Measurements from ENCODE around the gene PLG. TPM values are rescaled to one million over a fixed set of nuclear protein-coding genes. Genes with fewer than 3 reads are reported as not detected.
"Not testable (repeated sequence)": the region's sequence is repeated elsewhere in the genome, so short reads cannot be mapped to it uniquely, and the experiment has no call there.

The PLG gene
- total RNA-seq, 2 experiments from 2014 or later: not detected

DNA sequence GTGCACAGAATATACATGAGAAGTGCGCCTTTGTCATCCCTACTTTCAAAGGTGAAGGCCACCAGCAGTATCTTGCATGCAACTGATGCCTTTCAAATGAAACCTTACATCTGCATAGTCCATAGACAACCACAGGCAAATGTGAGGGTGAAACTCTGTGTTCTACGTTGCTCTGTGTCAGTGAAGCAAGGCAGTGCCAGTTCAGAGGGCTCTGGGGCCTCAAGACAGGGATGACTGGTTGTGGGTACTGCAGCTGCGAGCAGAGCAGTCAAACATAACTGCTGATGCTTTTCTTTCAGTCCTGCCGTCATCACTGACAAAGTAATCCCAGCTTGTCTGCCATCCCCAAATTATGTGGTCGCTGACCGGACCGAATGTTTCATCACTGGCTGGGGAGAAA is 39.0 kb downstream of the PLG start:
- H3K4me1 Mint-ChIP-seq, DNase-seq, H3K36me3 Mint-ChIP-seq, H3K27me3 Mint-ChIP-seq, H3K27ac Mint-ChIP-seq, H3K9me3 Mint-ChIP-seq, H3K4me3 Mint-ChIP-seq: not testable (repeated sequence)

DNA sequence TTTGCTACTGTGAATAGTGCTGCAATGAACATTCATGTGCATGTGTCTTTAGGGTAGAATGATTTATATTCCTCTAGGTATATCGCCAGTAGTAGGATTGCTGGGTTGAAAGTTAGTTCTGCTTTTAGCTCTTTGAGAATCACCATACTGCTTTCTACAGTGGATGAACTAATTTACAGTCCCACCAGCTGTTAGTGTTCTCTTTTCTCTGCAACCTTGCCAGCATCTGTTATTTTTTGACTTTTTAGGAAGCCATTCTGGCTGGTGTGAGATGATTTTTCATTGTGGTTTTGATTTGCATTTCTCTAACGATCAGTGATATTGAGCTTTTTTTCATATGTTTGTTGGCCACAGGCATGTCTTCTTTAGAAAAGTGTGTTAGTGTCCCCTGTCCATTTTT is 40.0 kb downstream of the PLG start:
- Mint-ChIP-seq H3K4me1 (no peaks in the 10 kb centered on the region), H3K9me3 (peaks cover 7% of the 10 kb centered on the region), H3K36me3 (no peaks in the 10 kb centered on the region), H3K27ac (no peak overlapping the region), H3K4me3 (no peak overlapping the region), H3K27me3 (peaks cover 10% of the 10 kb centered on the region)
- DNase-seq: no peak

DNA sequence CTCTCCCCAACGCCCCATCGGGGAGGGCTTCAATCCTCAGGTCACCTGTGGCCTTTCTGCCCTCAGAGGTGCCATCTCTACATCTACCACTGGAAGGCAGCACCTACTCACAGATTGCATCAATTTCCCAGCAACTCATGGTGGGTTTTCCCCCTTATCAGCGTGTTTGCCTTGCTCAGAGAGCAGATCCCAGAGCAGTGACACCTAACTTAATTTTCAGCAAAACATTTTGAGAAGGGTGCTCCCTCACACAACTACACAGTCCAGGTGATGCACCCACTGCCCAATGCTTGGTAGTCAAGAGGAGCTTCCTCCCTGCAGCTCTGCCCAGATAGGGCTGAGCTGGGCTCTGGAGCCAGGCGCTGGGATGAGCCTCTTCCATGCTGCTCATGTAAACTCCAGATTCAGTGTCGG is 48.2 kb downstream of the PLG start:
- Mint-ChIP-seq H3K27me3 (peaks cover 25% of the 10 kb centered on the region), H3K4me1 (no peaks in the 10 kb centered on the region), H3K4me3 (no peak overlapping the region), H3K9me3 (peaks cover 6% of the 10 kb centered on the region), H3K27ac (no peak overlapping the region), H3K36me3 (no peaks in the 10 kb centered on the region)
- peak; percentile 8 for DNase-seq

DNA sequence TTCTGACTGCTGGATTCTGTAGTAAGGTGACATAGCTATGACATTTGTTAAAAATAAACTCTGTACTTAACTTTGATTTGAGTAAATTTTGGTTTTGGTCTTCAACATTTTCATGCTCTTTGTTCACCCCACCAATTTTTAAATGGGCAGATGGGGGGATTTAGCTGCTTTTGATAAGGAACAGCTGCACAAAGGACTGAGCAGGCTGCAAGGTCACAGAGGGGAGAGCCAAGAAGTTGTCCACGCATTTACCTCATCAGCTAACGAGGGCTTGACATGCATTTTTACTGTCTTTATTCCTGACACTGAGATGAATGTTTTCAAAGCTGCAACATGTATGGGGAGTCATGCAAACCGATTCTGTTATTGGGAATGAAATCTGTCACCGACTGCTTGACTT is 51.2 kb downstream of the PLG start:
- not testable (repeated sequence) for H3K9me3 Mint-ChIP-seq, H3K27ac Mint-ChIP-seq, H3K4me3 Mint-ChIP-seq, H3K4me1 Mint-ChIP-seq, DNase-seq, H3K36me3 Mint-ChIP-seq
- peaks cover 39% of the 10 kb centered on the region for H3K27me3 Mint-ChIP-seq

DNA sequence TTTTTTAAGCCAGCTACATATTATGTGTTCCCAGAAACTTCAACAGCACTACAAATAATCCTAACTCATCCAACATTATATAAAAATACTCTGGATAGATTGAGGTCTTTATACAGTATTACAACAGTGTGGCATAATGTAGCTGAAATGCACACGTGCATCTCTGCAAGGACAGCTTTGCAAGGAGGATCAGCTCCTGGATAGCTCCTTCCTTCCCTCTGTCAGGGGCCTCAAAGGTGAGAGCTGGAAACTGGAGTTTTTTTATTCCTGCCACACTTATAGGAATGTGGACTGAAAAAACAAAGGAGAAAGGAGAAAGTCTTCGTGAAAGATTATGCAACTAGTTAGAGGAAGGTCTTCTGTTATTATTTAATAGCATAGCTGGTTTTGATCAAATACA is 53.1 kb downstream of the PLG start:
- H3K27me3 Mint-ChIP-seq: peaks cover 54% of the 10 kb centered on the region
- peaks cover 2% of the 10 kb centered on the region for H3K9me3 Mint-ChIP-seq
- no peaks in the 10 kb centered on the region for H3K36me3 Mint-ChIP-seq
- no peak for DNase-seq
- no peak overlapping the region for H3K27ac Mint-ChIP-seq
- no peak overlapping the region for H3K4me3 Mint-ChIP-seq
- no peaks in the 10 kb centered on the region for H3K4me1 Mint-ChIP-seq

DNA sequence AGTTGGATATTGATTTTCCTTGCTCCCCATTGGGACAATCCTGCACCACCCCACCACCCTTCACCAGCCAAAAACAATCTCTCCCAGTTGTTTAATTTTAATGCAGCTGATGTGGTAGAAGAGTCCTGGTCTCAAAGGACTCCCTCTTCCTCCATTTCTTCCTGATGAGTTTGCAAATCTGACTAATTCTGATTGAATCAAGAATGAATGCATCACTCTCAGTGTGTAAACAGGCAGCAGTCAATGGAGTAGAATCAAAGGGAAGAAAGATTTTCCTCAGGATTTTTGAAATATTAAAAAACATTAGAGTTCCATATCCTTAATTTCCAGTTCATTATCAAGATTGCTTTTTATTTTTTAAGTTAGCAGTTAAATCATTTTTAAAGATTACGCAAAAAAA is 54.0 kb downstream of the PLG start:
- H3K4me3 Mint-ChIP-seq: no peak overlapping the region
- H3K9me3 Mint-ChIP-seq: peaks cover 3% of the 10 kb centered on the region
- DNase-seq: no peak
- H3K27me3 Mint-ChIP-seq: peaks cover 52% of the 10 kb centered on the region
- no peak overlapping the region for H3K27ac Mint-ChIP-seq
- no peaks in the 10 kb centered on the region for H3K4me1 Mint-ChIP-seq
- no peaks in the 10 kb centered on the region for H3K36me3 Mint-ChIP-seq

DNA sequence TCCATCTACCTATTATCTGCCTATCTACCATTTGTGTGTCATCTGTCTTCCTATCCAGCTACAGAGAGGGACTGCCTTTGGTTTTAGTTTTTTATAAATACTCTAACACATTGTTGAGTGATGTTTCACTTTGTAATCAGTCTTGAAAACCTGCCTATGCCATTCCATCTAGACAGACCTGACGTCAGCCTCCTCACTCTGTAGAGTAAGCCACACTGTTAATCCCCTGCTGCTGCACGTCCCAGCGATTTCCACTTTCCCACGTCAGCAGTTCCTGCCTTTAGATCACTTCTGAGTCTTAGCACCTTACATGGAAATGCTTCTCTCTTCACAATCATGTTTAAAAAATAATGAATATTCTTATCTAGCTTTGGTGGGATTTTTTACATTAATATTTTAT is 54.8 kb downstream of the PLG start:
- peaks cover 53% of the 10 kb centered on the region for H3K27me3 Mint-ChIP-seq
- peaks cover 8% of the 10 kb centered on the region for H3K9me3 Mint-ChIP-seq

DNA sequence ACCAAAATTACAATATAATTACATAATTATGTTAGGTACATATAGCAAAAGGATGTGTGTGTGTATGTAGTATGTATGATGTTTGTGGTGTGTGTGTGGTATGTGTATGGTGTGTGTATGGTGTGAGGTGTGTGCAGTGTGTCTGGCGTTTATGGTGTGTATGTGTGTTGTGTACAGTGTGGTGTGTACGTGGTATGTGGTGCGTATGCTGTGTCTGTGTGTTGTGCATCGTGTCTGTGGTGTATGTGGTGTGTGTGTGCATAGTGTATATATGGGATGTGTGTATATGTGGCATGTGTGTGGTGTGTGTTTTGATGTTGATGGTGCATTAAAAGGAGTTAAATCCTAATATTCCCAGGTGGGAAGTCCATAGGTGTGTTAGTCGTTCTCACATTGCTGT is 62.8 kb downstream of the PLG start:
- H3K27me3 Mint-ChIP-seq: peaks cover 42% of the 10 kb centered on the region
- H3K4me3 Mint-ChIP-seq: no peak overlapping the region
- peaks cover 3% of the 10 kb centered on the region for H3K4me1 Mint-ChIP-seq
- no peak overlapping the region for H3K27ac Mint-ChIP-seq
- no peak for DNase-seq
- H3K9me3 Mint-ChIP-seq: peaks cover 13% of the 10 kb centered on the region
- H3K36me3 Mint-ChIP-seq: peaks cover 2% of the 10 kb centered on the region

More for the DNA sequence above, 54.8 kb downstream of the PLG start:
- Mint-ChIP-seq H3K27ac (no peak overlapping the region), H3K36me3 (peaks cover 2% of the 10 kb centered on the region), H3K4me3 (no peak overlapping the region), H3K4me1 (no peaks in the 10 kb centered on the region)
- no peak for DNase-seq

DNA sequence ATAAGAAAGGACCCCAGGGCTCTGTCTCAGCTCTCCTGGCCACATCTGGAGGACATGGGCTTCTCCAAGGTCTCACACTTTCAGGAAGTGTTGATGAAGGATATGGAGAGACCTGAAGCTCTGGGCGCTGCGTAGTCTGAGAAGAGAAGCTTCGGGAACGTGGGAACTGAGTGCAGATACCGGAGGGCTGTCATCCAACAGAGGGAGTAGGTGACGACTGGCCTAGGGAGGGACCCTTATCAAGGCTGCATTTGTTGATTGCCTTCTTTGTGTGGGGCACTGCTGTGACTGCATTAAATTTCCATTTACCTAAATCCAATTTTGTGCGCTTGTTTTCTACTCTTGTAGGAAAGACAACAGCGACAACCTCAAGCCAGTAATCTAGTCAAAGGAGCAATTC is 63.4 kb downstream of the PLG start:
- peaks cover 10% of the 10 kb centered on the region for H3K9me3 Mint-ChIP-seq
- H3K4me3 Mint-ChIP-seq: no peak overlapping the region
- DNase-seq: no peak
- peaks cover 3% of the 10 kb centered on the region for H3K4me1 Mint-ChIP-seq
- peaks cover 2% of the 10 kb centered on the region for H3K36me3 Mint-ChIP-seq
- H3K27me3 Mint-ChIP-seq: peaks cover 42% of the 10 kb centered on the region
- H3K27ac Mint-ChIP-seq: no peak overlapping the region

DNA sequence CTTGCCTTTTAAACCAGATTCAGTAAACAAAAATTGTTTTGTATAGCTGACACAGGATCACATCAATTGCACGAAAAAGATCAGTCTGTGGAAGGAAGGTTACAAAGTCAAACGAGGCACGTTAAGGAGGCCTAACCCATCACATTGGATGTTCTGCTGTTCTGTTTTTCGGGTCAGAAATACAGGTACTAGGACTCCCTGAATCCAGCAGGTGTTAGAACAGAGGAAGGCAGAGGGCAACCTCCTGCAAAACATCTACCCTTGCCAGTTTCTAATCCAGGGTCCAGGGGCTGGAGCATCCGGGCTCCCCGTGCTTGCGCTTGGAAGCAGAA is 64.6 kb downstream of the PLG start:
- Mint-ChIP-seq H3K27me3 (peaks cover 42% of the 10 kb centered on the region), H3K27ac (no peak overlapping the region), H3K9me3 (peaks cover 8% of the 10 kb centered on the region), H3K36me3 (peaks cover 1% of the 10 kb centered on the region), H3K4me3 (no peak overlapping the region), H3K4me1 (peaks cover 3% of the 10 kb centered on the region)
- no peak for DNase-seq

DNA sequence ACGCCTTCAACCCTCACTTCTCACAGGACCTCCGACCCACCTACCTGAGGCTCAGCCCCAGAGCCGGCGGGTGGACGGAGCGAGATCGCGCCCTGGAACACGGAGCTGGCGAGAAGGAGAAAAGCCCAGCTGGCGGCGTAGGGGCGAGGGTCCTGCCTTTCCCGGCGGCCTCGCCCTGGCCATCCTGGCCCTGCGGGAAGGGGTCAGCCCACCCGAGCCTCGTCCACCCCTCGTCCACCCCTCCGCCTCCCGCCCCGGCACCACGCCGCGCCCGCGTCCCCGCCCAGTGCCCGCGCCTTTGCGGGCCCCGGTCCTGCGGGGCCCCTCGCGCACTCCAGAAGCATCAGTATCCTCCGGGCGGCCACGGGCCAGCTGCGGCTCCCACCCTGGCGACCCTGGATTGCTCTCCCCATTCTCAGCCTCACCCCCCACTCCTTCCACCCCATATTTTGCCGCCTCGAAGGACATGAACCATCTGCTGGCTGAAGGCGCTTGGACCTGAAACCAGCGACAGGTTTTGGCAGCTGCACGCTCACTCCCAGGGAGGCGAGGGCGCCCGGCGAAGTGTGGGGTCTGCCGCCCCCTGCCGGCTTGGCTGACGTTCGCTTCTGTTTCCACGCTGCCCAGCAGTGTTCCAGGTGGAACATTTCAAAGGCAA is 65.1 kb downstream of the PLG start:
- Mint-ChIP-seq H3K9me3 (peaks cover 3% of the 10 kb centered on the region), H3K4me3 (peak overlapping the region; percentile 66), H3K27ac (no peak overlapping the region), H3K4me1 (peaks cover 3% of the 10 kb centered on the region), H3K36me3 (no peaks in the 10 kb centered on the region), H3K27me3 (peaks cover 39% of the 10 kb centered on the region)
- peak; percentile 54 for DNase-seq

DNA sequence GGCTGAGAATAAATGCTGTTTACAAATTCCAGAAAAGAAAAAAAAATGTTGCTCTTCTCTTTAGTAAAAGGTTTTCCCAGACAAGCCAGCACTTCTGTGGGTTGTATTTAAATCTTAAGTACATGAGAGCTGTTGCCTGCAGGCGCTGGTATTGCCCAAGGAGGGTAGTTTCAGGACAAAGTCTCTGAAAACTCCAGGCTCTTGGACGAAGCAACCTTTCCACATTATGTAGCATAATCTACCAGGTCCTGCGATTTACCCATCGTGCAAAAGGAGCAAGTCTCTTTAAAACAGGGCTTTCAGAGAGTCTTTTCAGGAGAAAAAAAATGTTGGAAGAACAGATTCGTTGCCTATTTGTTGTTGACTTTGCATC is 65.6 kb downstream of the PLG start:
- Mint-ChIP-seq H3K4me1 (peaks cover 3% of the 10 kb centered on the region), H3K4me3 (peak overlapping the region; percentile 66), H3K27me3 (peaks cover 36% of the 10 kb centered on the region), H3K27ac (no peak overlapping the region), H3K36me3 (no peaks in the 10 kb centered on the region), H3K9me3 (peaks cover 1% of the 10 kb centered on the region)
- DNase-seq: no peak

DNA sequence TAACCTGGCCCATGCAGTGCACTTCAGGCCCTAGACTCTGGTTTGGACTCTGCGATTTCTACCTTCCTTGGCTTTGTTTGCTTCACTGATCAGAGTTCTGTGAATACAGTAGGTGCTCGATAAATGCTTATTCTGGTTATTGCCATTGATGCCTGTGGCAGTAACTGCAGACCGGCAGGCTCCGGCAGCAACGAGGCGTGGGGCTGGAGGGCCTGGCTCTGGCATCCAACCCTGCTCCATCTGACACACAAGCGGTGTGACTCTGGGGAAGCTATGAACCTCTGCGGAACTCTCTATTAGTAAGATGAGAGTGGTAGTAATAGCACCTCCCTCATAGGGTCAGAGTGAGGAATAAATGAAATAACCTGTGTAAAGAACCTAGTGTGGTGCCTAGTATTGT is 66.1 kb downstream of the PLG start:
- Mint-ChIP-seq H3K9me3 (no peaks in the 10 kb centered on the region), H3K4me1 (peaks cover 3% of the 10 kb centered on the region), H3K4me3 (no peak overlapping the region), H3K27ac (no peak overlapping the region), H3K27me3 (peaks cover 36% of the 10 kb centered on the region), H3K36me3 (no peaks in the 10 kb centered on the region)
- no peak for DNase-seq

DNA sequence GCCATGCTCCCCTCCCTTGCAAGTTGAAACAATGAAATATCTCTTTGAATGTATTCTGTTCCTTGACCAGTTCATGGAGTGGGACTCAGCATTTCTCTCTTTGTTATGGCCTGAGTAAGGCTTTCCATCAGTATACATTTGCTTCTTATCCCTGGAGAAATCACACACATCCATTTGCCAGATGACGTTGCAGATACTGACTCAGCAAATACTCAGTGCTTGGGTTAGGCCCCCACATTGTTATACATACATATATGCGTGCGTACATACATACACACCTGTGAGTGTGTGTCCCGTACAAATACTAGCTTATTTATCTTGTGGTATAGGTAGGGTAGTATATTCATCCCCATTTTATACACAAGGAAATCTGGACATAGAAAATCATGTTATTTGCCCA is 72.4 kb downstream of the PLG start:
- Mint-ChIP-seq H3K27me3 (no peaks in the 10 kb centered on the region), H3K36me3 (no peaks in the 10 kb centered on the region), H3K4me3 (no peak overlapping the region), H3K9me3 (no peaks in the 10 kb centered on the region), H3K4me1 (no peaks in the 10 kb centered on the region), H3K27ac (no peak overlapping the region)
- no peak for DNase-seq

DNA sequence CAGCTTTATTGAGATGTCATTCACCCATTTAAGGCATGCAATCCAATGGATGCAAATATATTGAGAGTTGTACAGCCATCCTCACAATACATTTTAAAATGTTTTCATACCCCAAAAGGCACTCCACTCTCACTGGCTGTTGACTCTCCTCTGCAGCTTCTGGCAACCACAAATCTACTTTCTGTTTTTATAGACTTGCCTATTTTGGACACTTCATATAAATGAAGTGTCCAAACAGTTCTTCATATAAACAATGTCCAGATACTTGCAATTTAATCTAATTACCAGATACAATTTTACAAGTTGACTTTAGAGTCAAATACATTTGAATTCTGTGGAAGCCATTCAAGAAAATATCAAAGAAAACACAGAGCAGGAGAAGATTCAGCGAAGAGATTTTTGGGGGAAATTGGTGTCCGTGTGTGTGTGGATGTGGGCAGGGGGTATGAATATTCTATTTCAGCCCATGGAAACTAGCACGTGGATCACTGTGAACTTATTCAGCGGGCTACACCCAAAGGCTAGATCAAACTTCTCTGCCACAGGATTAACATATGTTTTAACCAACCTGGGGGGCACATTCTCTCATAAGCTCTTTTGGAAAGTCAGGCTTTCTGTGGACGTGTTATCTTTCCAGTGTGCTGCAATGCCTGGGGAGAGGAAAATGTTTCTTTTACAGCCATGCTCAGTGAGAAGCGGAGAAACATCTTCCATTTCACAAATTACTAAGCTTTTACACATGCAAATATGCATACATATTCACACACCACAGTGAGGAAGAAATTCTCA is 73.9 kb downstream of the PLG start:
- Mint-ChIP-seq H3K27ac (no peak overlapping the region), H3K27me3 (peaks cover 8% of the 10 kb centered on the region)

DNA sequence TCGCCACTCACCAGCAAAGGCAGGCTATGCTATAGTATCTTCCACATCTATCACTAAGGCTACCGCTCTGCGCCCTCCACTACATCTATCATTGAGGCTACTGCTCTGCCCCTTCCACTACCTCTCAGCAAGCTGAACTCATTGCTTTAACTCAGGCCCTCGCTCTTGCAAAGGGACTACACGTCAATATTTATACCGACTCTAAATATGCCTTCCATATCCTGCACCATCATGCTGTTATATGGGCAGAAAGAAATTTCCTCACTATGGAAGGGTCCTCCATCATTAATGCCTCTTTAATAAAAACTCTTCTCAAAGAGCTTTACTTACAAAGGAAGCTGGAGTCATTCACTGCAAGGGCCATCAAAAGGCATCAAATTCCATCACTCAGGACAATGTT is 77.1 kb downstream of the PLG start:
- not testable (repeated sequence) for H3K27me3 Mint-ChIP-seq, H3K4me3 Mint-ChIP-seq, DNase-seq, H3K4me1 Mint-ChIP-seq, H3K27ac Mint-ChIP-seq, H3K36me3 Mint-ChIP-seq, H3K9me3 Mint-ChIP-seq

More for the DNA sequence above, 73.9 kb downstream of the PLG start:
- Mint-ChIP-seq H3K9me3 (no peaks in the 10 kb centered on the region), H3K4me1 (no peaks in the 10 kb centered on the region), H3K36me3 (no peaks in the 10 kb centered on the region), H3K4me3 (no peak overlapping the region)
- DNase-seq: no peak

Measured in activated naive CD8-positive, alpha-beta T cell treated with anti-CD3 and anti-CD28 coated beads for 36 hours (primary cell).